Mesothelial cell of epicardium (in vitro differentiated cells): ENCODE measurements around the gene ZNHIT2. TPM values are rescaled to one million over a fixed set of nuclear protein-coding genes. Genes with fewer than 3 reads are reported as not detected.

ENCODE experiments used
- DNase-seq, 2 experiments: peaks; one replicate each; pipeline ENCODE4 v3.0.0; 2021; ENCODE audit warnings: low spot score in 2 of 2; ENCODE audit not compliant: unreplicated experiment in 2 of 2
- H3K27ac Mint-ChIP-seq: 2 replicates; pipeline ENCODE4 v1.8.0; 2021; ENCODE audit warnings: mixed read lengths
- H3K27me3 Mint-ChIP-seq: 2 replicates; pipeline ENCODE4 v1.8.0; 2021; ENCODE audit warnings: low read depth, mixed read lengths
- H3K36me3 Mint-ChIP-seq: 2 replicates; pipeline ENCODE4 v1.8.0; 2021; ENCODE audit warnings: mixed read lengths
- H3K4me1 Mint-ChIP-seq: 2 replicates; pipeline ENCODE4 v1.8.0; 2021; ENCODE audit warnings: mixed read lengths
- H3K4me3 Mint-ChIP-seq: 2 replicates; pipeline ENCODE4 v1.8.0; 2021; ENCODE audit warnings: mild to moderate bottlenecking, moderate library complexity, mixed read lengths
- H3K9me3 Mint-ChIP-seq: 2 replicates; pipeline ENCODE4 v1.8.0; 2021; ENCODE audit warnings: mixed read lengths
- total RNA-seq: library from RNA; stranded (reverse); gene quantifications from 3 replicates; pipeline ENCODE4 v1.2.1, GENCODE V29; 2021
- TF ChIP-seq, protein P1 (sequence below): fragments of 200-600 bp; sonication (generic); IDR thresholded peaks from one replicate; pipeline ENCODE4 v1.5.0; 2021; ENCODE audit warnings: antibody characterized with exemption; ENCODE audit not compliant: unreplicated experiment

The ZNHIT2 gene
- total RNA-seq, 1 donor from 2014 or later, result 7.5 TPM

DNA sequence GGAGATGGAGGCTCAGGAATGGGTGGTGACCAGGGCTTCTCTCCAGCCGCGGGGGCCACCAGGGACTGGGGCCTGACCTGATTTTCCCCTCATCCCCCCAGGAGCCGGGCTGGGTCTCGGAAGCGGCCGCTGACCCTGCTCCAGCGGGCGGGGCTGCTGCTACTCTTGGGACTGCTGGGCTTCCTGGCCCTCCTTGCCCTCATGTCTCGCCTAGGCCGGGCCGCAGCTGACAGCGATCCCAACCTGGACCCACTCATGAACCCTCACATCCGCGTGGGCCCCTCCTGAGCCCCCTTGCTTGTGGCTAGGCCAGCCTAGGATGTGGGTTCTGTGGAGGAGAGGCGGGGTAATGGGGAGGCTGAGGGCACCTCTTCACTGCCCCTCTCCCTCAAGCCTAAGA is 29.7 kb downstream of the ZNHIT2 start:
- Mint-ChIP-seq H3K9me3 (no peaks in the 10 kb centered on the region), H3K27me3 (no peaks in the 10 kb centered on the region), H3K4me1 (peaks cover 22% of the 10 kb centered on the region), H3K36me3 (peaks cover 13% of the 10 kb centered on the region), H3K4me3 (no peak overlapping the region), H3K27ac (no peak overlapping the region)
- DNase-seq, result no peak
- TF ChIP-seq, protein P1, sequence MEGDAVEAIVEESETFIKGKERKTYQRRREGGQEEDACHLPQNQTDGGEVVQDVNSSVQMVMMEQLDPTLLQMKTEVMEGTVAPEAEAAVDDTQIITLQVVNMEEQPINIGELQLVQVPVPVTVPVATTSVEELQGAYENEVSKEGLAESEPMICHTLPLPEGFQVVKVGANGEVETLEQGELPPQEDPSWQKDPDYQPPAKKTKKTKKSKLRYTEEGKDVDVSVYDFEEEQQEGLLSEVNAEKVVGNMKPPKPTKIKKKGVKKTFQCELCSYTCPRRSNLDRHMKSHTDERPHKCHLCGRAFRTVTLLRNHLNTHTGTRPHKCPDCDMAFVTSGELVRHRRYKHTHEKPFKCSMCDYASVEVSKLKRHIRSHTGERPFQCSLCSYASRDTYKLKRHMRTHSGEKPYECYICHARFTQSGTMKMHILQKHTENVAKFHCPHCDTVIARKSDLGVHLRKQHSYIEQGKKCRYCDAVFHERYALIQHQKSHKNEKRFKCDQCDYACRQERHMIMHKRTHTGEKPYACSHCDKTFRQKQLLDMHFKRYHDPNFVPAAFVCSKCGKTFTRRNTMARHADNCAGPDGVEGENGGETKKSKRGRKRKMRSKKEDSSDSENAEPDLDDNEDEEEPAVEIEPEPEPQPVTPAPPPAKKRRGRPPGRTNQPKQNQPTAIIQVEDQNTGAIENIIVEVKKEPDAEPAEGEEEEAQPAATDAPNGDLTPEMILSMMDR, result no peak

DNA sequence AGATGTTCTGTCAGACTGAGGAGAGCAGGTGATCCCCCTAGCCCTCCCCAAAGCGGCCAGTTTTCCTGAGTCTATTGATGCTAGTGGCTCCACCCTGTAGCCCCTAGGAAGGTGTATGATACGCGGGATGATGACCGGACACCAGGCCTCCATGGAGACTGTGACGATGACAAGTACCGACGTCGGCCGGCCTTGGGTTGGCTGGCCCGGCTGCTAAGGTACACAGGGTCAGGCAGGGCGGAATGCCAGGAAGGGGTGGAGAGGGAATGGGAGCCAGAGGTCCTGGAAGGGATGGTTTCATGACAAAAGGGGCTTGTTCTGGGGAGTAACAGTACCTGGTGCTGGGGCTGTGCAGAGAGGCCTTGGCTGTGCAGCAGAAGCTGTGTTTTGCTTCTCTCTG is 30.3 kb downstream of the ZNHIT2 start:
- no peak overlapping the region for H3K27ac Mint-ChIP-seq

DNA sequence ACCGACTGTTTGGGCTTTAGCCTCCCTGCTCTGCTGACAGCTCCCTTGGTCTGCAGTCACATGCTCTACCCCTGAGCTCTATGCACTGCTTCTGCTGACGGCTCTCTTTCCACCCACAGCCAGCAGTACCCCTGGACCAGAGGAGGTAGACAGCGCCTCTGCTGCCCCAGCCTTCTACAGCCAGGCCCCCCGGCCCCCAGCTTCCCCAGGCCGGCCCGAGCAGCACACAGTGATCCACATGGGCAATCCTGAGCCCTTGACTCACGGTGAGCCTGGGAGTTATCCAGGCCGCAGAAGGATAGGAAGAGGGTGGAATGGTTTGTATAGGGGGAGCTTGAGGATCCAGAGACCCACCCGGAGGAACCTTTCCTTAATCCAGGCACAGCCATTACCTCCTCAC is 30.7 kb downstream of the ZNHIT2 start:
- Mint-ChIP-seq H3K9me3 (no peaks in the 10 kb centered on the region), H3K36me3 (peaks cover 13% of the 10 kb centered on the region), H3K4me3 (no peak overlapping the region), H3K4me1 (peaks cover 25% of the 10 kb centered on the region), H3K27me3 (no peaks in the 10 kb centered on the region), H3K27ac (no peak overlapping the region)
- TF ChIP-seq, protein P1, result no peak
- no peak for DNase-seq

More for the DNA sequence above, 30.3 kb downstream of the ZNHIT2 start:
- DNase-seq, result no peak
- Mint-ChIP-seq H3K4me3 (no peak overlapping the region), H3K27me3 (no peaks in the 10 kb centered on the region), H3K9me3 (no peaks in the 10 kb centered on the region), H3K36me3 (peaks cover 13% of the 10 kb centered on the region), H3K4me1 (peaks cover 25% of the 10 kb centered on the region)
- TF ChIP-seq, protein P1, result no peak

DNA sequence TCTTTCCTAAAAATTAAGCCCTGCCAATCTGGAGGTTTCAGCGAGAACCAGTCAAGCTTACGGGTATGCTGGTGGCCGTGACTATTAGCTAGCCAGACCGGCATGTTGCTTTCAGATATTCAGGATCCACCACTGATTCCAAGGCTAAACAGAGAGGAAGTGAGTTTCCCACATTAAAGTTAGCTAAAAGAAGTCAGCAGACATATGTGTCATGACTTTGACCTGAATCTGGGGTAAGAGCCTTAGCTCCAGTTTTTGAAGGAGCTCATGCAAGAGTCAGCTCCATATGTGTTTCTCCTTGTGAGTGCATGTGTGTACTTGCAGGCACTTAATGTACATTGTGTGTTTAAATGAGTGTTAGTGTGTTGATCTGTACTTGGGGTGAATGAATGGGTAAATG is 32.1 kb downstream of the ZNHIT2 start:
- TF ChIP-seq, protein P1, result no peak
- Mint-ChIP-seq H3K36me3 (peaks cover 15% of the 10 kb centered on the region), H3K4me3 (peak overlapping the region; percentile 96), H3K9me3 (no peaks in the 10 kb centered on the region), H3K27ac (peak overlapping the region; percentile 2), H3K27me3 (no peaks in the 10 kb centered on the region), H3K4me1 (peaks cover 25% of the 10 kb centered on the region)
- no peak for DNase-seq

DNA sequence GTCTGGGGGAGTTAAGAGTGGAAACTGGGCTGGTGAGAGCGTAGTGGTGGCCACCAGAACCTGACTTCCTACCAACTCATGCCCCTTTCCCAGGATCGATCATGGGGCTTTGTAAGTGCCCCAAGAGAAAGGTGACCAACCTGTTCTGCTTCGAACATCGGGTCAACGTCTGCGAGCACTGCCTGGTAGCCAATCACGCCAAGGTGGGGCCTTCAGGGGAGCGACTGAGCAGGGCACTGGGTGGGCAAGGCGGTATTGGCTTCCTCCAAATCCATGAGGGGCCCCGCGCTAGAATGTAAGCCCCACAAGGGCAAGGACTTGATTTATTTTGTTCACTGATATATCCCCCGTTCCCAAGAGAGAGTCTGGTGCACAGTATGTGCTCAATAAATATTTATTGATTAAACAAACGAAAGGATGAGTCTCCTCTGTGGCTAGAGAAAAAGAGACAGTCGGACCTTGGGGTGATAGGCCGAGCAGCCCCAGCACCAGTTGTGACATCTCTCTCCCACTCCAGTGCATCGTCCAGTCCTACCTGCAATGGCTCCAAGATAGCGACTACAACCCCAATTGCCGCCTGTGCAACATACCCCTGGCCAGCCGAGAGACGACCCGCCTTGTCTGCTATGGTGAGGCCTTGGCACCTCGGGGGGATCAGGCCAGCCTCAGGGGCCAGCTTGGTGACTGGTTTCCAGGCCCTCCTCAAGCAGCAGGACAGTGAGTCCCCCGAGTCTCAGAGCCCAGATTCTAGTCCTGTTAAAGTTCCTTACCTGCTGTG is 32.7 kb downstream of the ZNHIT2 start:
- Mint-ChIP-seq H3K4me1 (peaks cover 25% of the 10 kb centered on the region), H3K27ac (peak overlapping the region; percentile 99)
- no peak for DNase-seq

More for the DNA sequence above, 32.7 kb downstream of the ZNHIT2 start:
- Mint-ChIP-seq H3K4me3 (peak overlapping the region; percentile 96), H3K27me3 (no peaks in the 10 kb centered on the region), H3K9me3 (no peaks in the 10 kb centered on the region), H3K36me3 (peaks cover 18% of the 10 kb centered on the region)
- TF ChIP-seq, protein P1, result no peak
